Right lobe of liver (tissue), 4 donors: ENCODE measurements around the gene GPR3.

Source experiments
- POLR2A ChIP-seq: fragments of 450-650 bp; IDR thresholded peaks from one replicate; pipeline ENCODE4 v1.6.1; 2017; ENCODE audit warnings: antibody characterized with exemption, mild to moderate bottlenecking
- TF ChIP-seq, protein P1 (sequence below), 4 donors: fragments of 200-600 bp in 3 of 4; fragments of 450-650 bp in 1 of 4; IDR thresholded peaks; one replicate each; pipeline versions ENCODE4 v1.5.1 to v1.8.0; 2016 to 2022; ENCODE audit warnings: antibody characterized with exemption in 4 of 4, mild to moderate bottlenecking in 2 of 4
- donor health status: DM: no; HTN: no; CAD: no.
- donor health status: DM: no; HTN: no; CAD: no.
- donor health status: DM: no; HTN: yes; CAD: no.

DNA sequence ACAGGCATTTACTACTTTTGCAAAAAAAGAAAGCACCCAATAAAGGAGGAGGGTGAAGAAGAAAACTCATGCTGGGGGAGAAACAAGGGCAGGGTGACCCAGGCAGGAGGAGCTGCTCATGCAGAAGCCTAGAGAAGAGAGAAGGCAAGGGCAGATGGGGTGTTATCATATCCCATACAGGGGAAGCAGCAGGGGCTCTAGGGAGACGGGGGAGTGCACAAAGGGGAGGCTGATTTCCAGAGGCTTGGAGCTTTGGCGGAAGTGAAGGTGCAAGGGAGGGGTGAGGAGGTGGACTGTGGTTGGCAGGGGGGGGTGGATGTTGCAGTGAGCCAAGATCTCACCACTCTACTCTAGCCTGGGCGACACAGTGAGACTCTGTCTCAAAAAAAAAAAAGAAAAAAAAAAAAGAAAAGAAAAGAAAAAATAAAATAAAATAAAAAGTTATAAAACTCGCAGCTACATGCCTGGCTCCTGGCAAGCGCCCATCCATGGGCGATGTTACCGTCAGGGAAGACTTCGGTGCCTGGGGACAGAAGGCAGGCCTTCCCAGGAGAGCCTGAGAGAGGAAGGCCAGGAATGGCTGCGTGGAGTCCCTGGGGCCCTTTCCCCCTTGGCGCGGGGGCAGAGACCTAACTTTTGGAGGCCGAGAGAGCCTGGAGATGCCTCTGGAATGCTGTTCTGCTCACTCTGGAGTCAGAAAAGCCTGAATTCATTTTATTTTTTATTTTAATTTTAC is 14.5 kb upstream of the GPR3 start:
- TF ChIP-seq, protein P1, sequence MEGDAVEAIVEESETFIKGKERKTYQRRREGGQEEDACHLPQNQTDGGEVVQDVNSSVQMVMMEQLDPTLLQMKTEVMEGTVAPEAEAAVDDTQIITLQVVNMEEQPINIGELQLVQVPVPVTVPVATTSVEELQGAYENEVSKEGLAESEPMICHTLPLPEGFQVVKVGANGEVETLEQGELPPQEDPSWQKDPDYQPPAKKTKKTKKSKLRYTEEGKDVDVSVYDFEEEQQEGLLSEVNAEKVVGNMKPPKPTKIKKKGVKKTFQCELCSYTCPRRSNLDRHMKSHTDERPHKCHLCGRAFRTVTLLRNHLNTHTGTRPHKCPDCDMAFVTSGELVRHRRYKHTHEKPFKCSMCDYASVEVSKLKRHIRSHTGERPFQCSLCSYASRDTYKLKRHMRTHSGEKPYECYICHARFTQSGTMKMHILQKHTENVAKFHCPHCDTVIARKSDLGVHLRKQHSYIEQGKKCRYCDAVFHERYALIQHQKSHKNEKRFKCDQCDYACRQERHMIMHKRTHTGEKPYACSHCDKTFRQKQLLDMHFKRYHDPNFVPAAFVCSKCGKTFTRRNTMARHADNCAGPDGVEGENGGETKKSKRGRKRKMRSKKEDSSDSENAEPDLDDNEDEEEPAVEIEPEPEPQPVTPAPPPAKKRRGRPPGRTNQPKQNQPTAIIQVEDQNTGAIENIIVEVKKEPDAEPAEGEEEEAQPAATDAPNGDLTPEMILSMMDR (IDR thresholded peaks at IDR 0.05), result no peak
- no peak for TF ChIP-seq POLR2A
